ENCODE measurements around the gene SEZ6. TPM values are rescaled to one million over a fixed set of nuclear protein-coding genes. Genes with fewer than 3 reads are reported as not detected.

The SEZ6 gene
- total RNA-seq, 1 experiment from 2014 or later, result not detected

GRCh38 chr17:28950752-28951427, 54.9 kb downstream of the SEZ6 start:
- POLR2A ChIA-PET, result interaction anchor here (1.0 to 1.2 kb wide), 2 partner anchors 117 to 222 kb away, joined by 3 to 4 read pairs; partner anchors contain the start of gene NEK8

GRCh38 chr17:28950017-28950751, 55.6 kb downstream of the SEZ6 start:
- peaks cover 36% of the 10 kb centered on the region for H3K4me1 ChIP-seq (ENCODE audit: control insufficient read depth, insufficient read depth, low read length)
- H3K36me3 ChIP-seq (ENCODE audit: control insufficient read depth, insufficient read depth, low read length), result peaks cover 2% of the 10 kb centered on the region; the same call in 1 of the 2 replicates
- DNase-seq (ENCODE audit: low read depth, low spot score) (no peak), ATAC-seq (no peak)
- intact Hi-C loops (cut with micrococcal nuclease; ENCODE audit: unreplicated experiment) (loop anchor here (5.0 kb wide), 1 partner anchor 223 kb away; the partner anchor contains the start of genes NEK8 and TLCD1), in situ Hi-C loops (cut with HindIII; ENCODE audit: low pct_unique_long_range_greater_than_20kb, low sequenced_read_pairs) (no loop called here)
- BruUV-seq (replicated peaks), result no TSS peak
- H3K27me3 ChIP-seq (ENCODE audit: control insufficient read depth, insufficient read depth, low read length), result no peaks in the 10 kb centered on the region
- CTCF ChIA-PET, result interaction anchor here (0.6 kb wide), 1 partner anchor 225 kb away, joined by 3 read pairs; no protein-coding TSS in a partner anchor
- TF ChIP-seq POLR2AphosphoS5 (IDR thresholded peaks at IDR 0.05; ENCODE audit: low read depth, low read length), result no peak
- TF ChIP-seq SIN3A (IDR thresholded peaks at IDR 0.05; ENCODE audit: borderline replicate concordance, insufficient read depth, low read depth, low read length), result no peak
- TF ChIP-seq TCF7L2 (IDR thresholded peaks at IDR 0.05; ENCODE audit: low read depth, low read length), result no peak
- no peak for TF ChIP-seq REST (IDR thresholded peaks at IDR 0.05; ENCODE audit: insufficient read depth in 1 of 2, low read depth in 2 of 2, low read length in 1 of 2)
- TF ChIP-seq, protein P1, sequence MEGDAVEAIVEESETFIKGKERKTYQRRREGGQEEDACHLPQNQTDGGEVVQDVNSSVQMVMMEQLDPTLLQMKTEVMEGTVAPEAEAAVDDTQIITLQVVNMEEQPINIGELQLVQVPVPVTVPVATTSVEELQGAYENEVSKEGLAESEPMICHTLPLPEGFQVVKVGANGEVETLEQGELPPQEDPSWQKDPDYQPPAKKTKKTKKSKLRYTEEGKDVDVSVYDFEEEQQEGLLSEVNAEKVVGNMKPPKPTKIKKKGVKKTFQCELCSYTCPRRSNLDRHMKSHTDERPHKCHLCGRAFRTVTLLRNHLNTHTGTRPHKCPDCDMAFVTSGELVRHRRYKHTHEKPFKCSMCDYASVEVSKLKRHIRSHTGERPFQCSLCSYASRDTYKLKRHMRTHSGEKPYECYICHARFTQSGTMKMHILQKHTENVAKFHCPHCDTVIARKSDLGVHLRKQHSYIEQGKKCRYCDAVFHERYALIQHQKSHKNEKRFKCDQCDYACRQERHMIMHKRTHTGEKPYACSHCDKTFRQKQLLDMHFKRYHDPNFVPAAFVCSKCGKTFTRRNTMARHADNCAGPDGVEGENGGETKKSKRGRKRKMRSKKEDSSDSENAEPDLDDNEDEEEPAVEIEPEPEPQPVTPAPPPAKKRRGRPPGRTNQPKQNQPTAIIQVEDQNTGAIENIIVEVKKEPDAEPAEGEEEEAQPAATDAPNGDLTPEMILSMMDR (IDR thresholded peaks at IDR 0.05), result no peak
- peak overlapping the region; percentile 80 to 86 for H3K4me3 ChIP-seq (ENCODE audit: low read depth in 2 of 2, low read length in 2 of 2)
- peak overlapping the region; percentile 93 for H3K27ac ChIP-seq (ENCODE audit: low read length)
- POLR2A ChIA-PET, result no interaction called here
- H3K9me3 ChIP-seq (ENCODE audit: control insufficient read depth, insufficient read depth, low read depth, low read length), result no peaks in the 10 kb centered on the region

More at GRCh38 chr17:28950752-28951427, 54.9 kb downstream of the SEZ6 start:
- DNase-seq (ENCODE audit: low read depth, low spot score) (no peak), ATAC-seq (no peak)
- peak; percentile 50; the same call in 1 of the 2 replicates for TF ChIP-seq SIN3A (IDR thresholded peaks at IDR 0.05; ENCODE audit: borderline replicate concordance, insufficient read depth, low read depth, low read length)
- TF ChIP-seq, protein P1 (IDR thresholded peaks at IDR 0.05), result no peak
- CTCF ChIA-PET, result interaction anchor here (1.0 kb wide), 2 partner anchors 15 to 224 kb away, joined by 3 to 11 read pairs; no protein-coding TSS in a partner anchor
- in situ Hi-C loops (cut with HindIII; ENCODE audit: low pct_unique_long_range_greater_than_20kb, low sequenced_read_pairs), result no loop called here
- no peaks in the 10 kb centered on the region for H3K27me3 ChIP-seq (ENCODE audit: control insufficient read depth, insufficient read depth, low read length)
- peaks cover 2% of the 10 kb centered on the region; the same call in 1 of the 2 replicates for H3K36me3 ChIP-seq (ENCODE audit: control insufficient read depth, insufficient read depth, low read length)
- H3K27ac ChIP-seq (ENCODE audit: low read length), result peak overlapping the region; percentile 93
- H3K9me3 ChIP-seq (ENCODE audit: control insufficient read depth, insufficient read depth, low read depth, low read length), result no peaks in the 10 kb centered on the region
- intact Hi-C loops (cut with micrococcal nuclease; ENCODE audit: unreplicated experiment), result loop anchor here (5.0 kb wide), 1 partner anchor 224 kb away; the partner anchor contains the start of genes NEK8 and TLCD1
- H3K4me1 ChIP-seq (ENCODE audit: control insufficient read depth, insufficient read depth, low read length), result peaks cover 32% of the 10 kb centered on the region
- H3K4me3 ChIP-seq (ENCODE audit: low read depth in 2 of 2, low read length in 2 of 2), result peak overlapping the region; percentile 80 to 86
- BruUV-seq (replicated peaks), result no TSS peak

Data from Panc1 (cell line).